GM18909 (cell line): ENCODE results near the gene COX7A1.
"Not testable (repeated sequence)": the region's sequence is repeated elsewhere in the genome, so short reads cannot be mapped to it uniquely, and the experiment has no call there.

Source experiments
- ATAC-seq: cut with Tn5 transposase; IDR thresholded peaks from one replicate; pipeline ENCODE4 v1.9.1; 2021; ENCODE audit warnings: mild to moderate bottlenecking; ENCODE audit not compliant: unreplicated experiment, poor library complexity

Gene COX7A1

DNA sequence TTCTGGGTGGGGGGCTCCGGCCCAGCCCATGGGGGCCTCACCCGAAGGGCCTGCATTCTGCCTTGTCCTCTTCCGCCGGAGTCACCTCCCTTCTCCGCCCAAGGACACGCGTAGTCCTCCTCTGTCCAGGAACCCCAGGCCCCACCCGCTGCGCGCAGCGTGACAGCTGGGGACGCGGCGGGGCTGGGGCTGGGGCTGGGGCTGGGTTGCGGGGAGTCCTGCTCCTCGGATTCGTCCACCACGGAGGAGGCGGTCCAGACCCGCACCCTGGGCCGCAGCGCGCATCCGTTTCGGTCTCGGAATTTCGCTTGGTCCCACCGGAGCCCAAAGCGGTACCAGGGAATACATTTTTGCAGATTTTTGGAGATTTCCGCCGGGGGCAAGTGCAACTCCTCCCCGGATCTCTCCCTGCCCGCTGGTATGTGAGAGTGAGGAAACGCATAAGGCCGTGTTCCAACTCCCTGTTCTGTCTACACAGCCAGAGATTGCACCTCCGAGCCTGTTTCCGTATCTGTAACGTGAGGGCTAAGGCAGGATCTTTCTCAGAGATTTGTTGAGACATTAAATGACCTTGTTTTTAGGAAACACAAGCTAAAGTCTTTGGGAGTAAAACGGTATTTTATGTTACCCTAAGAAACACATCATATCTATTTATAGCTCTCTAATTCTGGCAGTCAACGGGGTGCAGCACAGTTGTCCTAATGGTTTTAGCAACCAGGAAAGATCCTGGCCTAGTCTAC lies at the start of gene COX7A1:
COX7A1 (minus strand) TSS at position 96 of the 740 bp plus-strand sequence; CDS start at position 56, 40 bp downstream.
- ATAC-seq: no peak

DNA sequence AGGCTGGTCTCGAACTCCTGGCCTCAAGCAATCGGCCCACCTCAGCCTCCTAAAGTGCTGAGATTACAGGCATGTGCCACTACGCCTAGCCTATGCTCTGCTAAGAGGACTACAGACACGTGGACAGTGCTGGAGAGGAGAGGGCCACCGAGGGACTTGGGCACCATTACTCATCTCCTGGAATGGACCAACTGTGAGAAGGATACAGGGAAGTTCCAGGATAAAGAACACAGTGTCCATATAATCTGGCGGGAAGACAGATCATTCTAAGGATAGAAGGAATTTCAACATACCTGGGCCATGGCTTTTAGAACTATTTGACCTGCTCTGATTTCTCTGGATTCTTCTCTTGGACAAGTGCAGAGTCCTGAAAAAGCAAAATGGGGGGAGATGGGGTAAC lies 49.4 kb upstream of the COX7A1 start:
- no peak for ATAC-seq

DNA sequence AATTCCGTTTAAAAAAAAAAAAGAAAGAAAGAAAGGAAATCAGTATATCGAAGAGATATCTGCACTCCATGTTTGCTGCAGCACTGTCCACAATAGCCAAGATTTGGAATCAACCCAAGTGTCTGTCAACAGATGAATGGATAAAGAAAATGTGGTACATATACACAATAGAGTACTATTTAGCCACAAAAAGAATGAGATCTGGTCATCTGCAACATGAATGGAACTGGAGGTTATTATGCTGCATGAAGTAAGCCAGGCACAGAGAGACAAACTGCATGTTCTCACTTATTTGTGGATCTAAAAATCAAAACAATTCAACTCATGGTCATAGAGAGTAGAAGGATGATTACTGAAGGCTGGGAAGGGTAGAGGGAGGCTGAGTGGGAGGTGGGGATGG lies 45.9 kb upstream of the COX7A1 start:
- ATAC-seq: no peak

DNA sequence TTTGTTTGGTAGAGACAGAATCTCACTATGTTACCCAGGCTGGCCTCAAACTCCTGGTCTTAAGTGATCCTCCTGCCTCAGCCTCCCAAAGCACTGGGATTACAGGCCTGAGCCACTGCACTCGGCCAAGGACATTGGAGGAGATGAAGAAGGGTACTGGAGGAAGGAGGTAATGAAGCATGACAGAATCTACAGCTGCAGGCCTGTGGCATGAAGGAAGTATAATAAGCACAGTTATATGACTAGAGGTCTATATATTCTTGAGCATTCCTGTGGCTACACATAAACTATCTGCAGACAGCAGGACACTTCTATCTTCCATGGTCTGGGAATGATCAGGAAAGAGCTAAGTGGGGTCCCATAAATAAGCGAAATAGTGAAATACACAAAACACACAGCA lies 44.0 kb upstream of the COX7A1 start:
- no peak for ATAC-seq

DNA sequence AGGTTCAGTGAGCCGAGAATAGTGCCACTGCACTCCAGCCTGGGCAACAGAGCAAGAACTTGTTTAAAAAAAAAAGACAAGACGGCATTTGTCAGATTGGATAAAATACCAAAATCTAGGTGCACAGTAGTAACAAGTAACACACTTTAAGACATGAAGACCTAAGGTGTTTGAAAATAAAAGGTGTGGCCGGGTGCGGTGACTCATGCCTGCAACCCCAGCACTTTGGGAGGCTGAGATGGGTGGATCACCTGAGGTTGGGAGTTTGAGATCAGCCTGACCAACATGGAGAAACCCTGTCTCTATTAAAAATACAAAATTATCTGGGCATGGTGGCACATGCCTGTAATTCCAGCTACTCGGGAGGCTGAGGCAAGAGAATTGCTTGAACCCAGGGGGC lies 34.5 kb upstream of the COX7A1 start:
- not testable (repeated sequence) for ATAC-seq

DNA sequence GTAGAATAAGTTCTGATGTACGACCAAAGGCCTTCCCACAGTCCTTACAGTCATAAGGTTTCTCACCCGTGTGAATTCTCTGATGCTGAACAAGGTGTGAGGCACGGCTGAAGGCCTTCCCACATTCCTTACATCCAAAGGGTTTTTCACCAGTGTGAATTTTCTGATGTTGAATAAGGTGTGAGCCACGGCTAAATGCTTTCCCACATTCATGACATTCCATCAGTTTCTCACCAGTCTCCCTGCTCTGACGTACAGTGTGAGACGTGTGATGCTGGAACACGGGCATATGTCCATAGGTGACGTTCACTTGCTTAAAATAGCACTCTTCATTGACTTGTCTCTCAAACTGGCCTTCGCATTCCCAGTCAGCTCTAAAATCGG lies 31.0 kb upstream of the COX7A1 start:
- no peak for ATAC-seq

DNA sequence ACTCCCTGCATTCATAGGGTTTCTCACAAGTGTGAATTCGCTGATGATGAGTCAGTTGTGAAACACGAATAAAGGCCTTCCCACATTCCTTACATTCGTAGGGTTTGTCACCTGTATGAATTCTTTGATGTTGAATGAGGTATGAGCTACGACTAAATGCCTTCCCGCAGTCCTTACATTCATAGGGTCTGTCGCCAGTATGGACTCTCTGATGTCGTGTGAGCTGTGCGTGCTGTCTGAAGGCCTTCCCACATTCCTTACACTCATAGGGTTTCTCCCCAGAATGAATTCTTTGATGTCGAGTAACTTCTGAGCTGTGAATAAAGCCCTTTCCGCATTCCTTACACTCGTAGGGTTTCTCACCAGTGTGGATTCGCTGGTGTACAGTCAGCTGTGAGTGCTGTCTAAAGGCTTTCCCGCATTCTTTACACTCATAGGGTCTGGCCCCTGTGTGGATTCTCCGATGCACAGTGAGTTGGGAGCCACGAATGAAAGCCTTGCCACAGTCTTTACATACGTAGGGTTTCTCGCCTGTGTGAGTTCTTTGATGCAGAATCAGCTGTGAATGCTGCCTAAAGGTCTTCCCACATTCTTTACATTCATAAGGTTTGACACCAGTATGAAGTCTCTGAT lies 30.5 kb upstream of the COX7A1 start:
- no peak for ATAC-seq

DNA sequence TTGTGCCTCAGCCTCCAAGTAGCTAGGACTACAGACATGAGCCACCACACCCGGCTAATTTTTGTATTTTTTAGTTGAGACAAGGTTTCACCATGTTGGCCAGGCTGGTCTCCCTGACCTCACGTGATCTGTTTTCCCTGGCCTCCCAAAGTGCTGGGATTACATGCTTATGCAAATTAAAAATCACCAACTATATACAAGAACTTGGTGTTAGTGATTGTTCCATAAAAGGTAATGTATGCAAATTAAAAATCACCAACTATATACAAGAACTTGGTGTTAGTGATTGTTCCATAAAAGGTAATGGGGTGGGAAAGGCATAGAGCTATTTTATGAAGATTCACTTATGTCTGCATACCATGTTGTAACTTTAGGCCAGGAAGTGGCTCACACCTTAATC lies 26.8 kb upstream of the COX7A1 start:
- not testable (repeated sequence) for ATAC-seq

DNA sequence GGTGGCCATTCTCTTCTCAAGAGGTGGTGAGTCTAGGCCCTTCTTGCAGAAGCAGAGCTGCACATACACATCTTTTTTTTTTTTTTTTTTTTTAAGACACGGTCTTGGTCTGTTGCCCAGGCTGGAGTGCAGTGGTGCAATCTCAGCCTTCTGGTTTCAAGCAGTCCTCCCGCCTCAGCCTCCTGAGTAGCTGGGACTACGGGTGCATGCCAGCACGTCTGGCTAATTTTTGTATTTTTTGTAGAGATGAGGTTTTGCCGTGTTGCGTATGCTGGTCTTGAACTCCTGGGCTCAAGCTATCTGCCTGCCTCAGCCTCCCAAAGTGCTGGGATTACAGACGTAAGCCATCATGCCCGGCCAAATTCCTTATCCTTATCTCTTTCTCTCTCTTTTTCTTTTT lies 21.6 kb upstream of the COX7A1 start:
- not testable (repeated sequence) for ATAC-seq

DNA sequence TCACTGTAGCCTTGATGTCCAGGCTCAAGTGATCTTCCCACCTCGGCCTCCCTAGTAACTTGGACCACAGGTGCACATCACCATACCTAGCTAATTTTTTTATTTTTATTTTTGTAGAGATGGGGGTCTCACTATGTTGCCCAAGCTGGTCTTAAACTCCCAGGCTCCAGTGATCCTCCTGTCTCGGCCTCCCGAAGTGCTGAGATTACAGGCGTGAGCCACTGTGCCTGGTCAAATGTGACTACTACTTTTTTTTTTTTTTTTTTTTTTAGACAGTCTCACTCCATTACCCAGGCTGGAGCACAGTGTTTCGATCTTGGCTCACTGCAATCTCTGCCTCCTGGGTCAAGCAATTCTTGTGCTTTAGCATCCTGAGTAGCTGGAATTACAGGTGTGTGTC lies 20.6 kb upstream of the COX7A1 start:
- ATAC-seq: no peak

DNA sequence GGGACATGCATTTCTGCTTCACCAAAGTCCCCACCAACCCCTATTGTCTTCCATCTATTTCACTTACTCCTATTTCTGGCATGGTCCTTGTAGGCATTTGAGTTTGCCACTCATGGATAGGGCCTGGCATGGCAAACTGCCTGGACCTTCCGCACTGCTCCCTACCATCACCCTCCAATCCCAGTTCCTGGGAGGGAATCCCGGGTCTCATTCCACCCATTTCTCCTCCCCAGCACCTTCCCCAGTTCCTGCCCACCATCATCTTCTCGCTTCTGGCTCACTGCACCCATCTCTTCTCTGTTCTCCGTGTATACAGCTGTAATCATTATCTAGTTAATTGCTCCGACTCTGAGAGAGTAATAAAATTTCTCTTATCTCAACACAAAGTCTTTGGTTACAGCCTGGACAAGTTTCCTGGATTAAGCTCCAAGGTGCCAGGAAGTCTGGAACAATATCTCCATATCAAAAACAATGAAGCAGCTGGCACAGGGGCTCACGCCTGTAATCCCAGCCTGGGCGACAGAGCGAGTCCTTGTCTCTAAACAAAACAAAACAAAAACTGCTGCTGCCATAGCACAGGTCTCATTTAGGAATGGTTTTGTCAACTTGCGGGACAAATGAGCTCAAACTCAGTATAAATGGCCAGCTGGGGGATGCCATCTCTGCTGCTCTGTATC lies 17.0 kb upstream of the COX7A1 start:
- ATAC-seq: no peak

DNA sequence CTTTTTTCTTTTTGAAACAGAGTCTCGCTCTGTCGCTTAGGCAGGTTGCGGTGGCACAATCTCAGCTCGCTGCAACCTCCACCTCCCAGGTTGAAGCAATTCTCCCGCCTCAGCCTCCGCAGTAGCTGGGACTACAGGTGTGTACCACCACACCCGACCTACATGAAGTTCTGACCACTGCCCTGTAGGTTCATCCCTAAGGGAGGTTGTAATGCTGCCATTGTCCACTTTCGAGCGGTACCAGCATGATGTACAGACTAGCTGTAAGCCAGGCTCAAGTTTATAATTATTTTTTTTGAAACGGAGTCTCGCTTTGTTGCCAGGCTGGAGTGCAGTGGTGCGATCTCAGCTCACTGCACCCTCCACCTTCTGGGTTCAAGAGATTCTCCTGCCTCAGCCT lies 11.6 kb upstream of the COX7A1 start:
- ATAC-seq: no peak

DNA sequence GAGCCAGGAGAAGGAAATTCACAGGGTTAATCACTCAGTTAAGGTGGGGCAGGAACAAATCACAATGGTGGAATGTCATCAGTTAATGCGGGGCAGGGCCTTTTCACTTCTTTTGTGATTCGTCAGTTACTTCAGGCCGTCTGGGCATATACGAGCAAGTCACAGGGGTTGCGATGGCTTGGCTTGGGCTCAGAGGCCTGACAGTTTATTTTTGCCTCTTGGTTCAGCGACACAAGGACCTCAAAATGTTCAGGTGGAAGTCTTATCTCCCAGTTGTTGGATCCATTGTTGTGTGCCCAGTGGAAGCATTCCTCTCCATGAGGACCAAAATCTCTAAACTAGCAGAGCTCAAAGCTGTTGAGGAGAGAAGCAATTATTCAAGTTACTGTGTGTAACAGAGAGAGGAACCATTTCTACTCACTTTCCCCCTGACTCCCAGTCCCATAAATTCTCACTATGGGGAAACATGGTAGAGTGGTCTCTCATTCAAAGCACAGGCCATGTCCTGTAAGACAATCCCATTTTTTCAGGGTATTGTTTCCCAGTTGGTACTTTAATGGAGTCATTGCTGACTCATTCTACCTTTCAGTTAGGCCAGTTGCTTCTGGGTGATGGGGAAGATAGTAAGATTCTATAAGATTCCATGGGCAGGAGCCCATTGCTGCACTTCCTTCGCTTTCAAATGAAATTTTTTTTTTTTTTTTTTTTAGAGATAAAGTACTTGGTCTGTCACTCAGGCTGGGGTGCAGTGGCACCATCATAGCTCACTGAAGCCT lies 8.8 kb upstream of the COX7A1 start:
- no peak for ATAC-seq

DNA sequence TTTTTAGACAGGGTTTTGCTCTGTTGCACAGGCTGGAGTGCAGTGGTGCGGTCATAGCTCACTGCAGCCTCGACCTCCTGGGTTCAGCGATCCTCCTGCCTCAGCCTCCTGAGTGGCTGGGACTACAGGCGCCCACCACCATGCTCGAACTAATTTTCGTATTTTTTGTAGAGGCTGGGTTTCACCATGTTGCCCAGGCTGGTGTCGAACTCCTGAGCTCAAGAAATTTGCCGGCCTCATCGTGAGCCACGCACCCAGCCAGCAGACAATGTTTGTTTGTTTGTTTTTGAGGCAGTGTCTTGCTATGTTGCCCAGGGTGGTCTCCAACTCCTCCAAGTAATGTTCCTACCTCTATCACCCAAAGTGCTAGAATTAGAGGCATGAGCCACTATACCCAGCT lies 879 bp upstream of the COX7A1 start:
- no peak for ATAC-seq

DNA sequence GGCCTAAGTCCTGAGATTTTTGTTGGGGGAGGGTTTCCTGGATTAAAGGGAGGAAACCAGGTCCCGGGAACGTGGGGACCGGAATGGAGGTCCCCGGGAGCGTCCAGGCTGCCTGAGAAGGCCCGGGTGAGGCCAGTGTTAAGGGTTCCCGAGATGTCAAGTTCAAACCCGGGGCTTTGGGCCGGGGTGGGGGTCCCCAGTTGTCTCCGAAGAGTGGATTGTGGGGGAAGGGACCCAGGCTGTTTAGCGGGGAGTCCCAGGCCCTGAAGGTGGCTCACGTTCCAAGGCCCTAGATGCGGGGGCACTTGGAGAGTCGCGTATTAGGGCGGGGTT lies 262 bp downstream of the COX7A1 start:
- no peak for ATAC-seq

DNA sequence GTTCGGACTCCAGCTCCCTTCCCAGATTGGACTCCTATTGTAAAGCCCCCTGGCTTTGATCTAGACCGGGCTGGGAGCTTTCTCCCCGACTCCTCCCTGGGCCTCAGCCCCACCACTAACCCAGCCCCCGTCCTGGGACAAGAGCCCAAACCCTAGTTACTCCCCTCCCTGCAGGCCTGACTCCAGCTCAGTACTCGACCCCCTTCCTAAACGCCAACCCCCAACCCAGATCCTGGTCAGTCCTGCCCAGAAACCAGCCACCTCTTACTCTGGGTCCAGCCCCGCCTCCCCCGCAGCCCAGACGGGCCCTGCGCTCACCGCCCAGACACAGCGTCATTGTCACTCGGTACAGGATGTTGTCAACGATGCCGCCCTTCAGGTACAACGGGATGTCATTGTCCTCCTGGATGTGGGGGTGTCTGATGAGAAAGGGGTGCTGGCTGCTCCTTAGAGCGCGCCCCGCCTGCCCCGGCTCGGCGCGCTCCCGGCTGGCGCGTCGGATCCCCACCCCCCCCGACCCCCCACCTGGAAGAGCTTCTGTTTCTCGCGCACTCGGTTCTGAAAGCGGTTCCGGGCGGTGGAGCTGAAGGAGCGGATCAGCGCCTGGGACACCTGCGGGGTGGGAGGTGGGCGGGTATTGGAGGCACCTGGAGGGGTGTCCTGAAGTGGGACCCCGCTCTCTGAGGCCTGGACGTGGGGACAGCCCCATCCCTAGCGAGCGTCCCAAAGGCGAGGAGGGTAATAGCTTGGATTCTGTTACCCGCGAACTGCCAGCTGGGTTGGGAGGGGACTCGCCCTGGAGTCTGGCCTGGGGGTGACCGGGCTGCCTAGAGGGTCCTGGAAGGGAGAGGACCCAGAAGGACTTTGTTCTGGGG lies 866 bp downstream of the COX7A1 start:
- ATAC-seq: no peak

DNA sequence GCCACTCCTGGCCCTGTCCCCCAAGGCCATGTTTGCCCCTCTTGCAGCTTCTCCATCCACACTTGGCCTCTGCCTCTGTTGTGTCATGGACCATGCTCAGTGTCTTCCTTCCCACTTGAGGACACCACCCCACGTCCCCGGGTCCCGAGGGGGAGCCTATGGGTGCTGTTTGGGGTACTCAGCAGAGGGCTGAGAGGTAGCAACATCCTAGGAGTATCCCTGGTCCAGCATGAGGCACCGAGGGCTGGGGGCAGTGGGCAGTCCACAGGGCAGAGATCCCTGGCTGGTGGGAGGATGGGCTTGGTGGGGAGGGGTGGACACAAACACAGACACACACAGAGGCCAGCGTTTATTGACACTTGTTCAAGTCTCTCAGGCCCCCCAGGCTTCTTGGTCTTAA lies 1.7 kb downstream of the COX7A1 start:
- ATAC-seq: no peak

DNA sequence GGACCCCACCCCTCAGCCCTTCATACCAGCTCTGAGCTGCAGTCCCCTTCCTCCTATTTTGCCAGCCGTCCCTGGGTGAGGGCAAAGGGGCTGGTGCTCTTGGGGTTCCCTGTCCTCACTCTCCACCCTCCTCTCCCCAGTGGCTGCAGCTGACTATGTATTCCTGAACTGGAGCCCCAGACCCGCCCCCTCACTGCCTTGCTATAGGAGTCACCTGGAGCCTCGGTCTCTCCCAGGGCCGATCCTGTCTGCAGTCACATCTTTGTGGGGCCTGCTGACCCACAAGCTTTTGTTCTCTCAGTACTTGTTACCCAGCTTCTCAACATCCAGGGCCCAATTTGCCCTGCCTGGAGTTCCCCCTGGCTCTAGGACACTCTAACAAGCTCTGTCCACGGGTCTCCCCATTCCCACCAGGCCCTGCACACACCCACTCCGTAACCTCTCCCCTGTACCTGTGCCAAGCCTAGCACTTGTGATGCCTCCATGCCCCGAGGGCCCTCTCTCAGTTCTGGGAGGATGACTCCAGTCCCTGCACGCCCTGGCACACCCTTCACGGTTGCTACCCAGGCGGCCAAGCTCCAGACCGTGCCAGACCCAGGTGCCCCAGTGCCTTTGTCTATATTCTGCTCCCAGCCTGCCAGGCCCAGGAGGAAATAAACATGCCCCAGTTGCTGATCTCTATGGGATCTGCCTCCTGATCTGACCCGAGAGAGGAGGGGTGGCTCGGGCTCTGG lies 2.4 kb downstream of the COX7A1 start:
- ATAC-seq: no peak

DNA sequence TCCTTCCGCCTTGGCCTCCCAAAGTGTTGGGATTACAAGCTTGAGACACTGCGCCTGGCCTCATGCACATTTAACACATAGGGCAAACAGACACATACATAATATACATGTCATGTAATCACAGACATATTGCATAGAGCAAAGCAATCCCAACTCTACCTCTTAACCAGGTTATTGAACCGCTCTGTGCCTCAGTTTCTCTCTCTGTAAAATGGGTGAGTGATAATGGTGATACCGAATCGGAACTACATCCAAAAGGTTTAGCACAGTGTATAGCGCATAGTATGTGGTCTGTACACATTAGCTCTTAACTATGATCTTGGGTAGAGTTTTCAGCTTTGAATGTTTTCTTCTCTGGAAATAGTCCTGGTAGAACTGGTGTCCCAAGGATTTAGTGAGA lies 7.6 kb downstream of the COX7A1 start:
- no peak for ATAC-seq
